Measurements from ENCODE around the gene WDR27.
"Not testable (repeated sequence)": the region's sequence is repeated elsewhere in the genome, so short reads cannot be mapped to it uniquely, and the experiment has no call there.

The WDR27 gene

DNA sequence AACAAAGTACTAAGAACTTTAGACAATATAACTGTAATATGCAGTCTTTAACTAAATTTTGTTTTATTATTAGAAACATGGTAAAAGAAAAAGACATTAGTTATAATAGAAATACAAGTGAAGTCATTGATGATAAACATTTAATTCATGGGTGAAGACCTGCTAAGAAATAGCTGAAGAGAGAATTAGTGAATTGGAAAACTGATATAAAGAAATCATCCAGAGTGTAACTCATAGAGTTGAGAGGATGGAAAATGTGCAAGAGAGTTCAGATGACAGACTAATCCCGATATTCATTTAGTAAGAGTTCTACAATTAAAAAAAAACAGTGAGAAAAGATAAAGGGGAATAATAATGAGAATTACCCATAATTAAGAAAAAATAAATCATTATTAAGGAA lies 227.5 kb downstream of the WDR27 start:
- H3K27me3 ChIP-seq (ENCODE audit: control insufficient read depth in 1 of 2, insufficient read depth in 2 of 2, low read length in 2 of 2), result no peaks in the 10 kb centered on the region
- no peaks in the 10 kb centered on the region for H3K4me1 ChIP-seq (ENCODE audit: control insufficient read depth in 1 of 2, insufficient read depth in 2 of 2, low read length in 2 of 2)
- no peaks in the 10 kb centered on the region for H3K36me3 ChIP-seq (ENCODE audit: control insufficient read depth in 1 of 2, insufficient read depth in 2 of 2, low read length in 2 of 2)
- H3K27ac ChIP-seq (ENCODE audit: low read depth, low read length), result no peak overlapping the region
- H3K9me3 ChIP-seq (ENCODE audit: control insufficient read depth in 1 of 2, low read length in 2 of 2), result peaks cover 4 to 6% of the 10 kb centered on the region in 2 donors
- H3K9ac ChIP-seq (ENCODE audit: low read depth in 1 of 2, low read length in 2 of 2), result no peak overlapping the region
- H3K4me3 ChIP-seq (ENCODE audit: low read depth in 1 of 2, low read length in 2 of 2), result no peak overlapping the region

DNA sequence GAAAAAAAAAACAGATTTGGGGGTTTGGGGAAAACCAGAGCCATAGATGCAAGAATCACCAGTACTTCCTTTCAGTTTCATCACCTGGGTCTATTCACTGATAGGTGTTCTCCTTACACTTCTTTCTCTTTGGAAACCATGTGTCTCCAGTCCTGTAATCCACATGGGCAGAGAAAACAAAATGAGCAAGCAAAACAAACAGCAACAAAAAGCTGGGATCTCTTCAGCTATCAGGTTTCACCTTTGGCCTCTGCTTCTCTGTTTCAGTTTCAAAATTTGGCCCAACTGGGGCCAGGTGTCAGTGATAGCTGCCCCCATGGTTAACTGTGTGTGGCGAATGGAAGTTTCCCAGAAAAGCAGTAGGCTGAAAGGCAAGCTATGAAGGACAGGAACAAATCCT lies 228.2 kb downstream of the WDR27 start:
- Histone ChIP-seq H3K27ac (ENCODE audit: low read depth, low read length) (no peak overlapping the region), H3K27me3 (ENCODE audit: control insufficient read depth in 1 of 2, insufficient read depth in 2 of 2, low read length in 2 of 2) (no peaks in the 10 kb centered on the region), H3K36me3 (ENCODE audit: control insufficient read depth in 1 of 2, insufficient read depth in 2 of 2, low read length in 2 of 2) (no peaks in the 10 kb centered on the region), H3K4me1 (ENCODE audit: control insufficient read depth in 1 of 2, insufficient read depth in 2 of 2, low read length in 2 of 2) (no peaks in the 10 kb centered on the region), H3K9me3 (ENCODE audit: control insufficient read depth in 1 of 2, low read length in 2 of 2) (peaks cover 2 to 6% of the 10 kb centered on the region in 2 donors), H3K4me3 (ENCODE audit: low read depth in 1 of 2, low read length in 2 of 2) (no peak overlapping the region), H3K9ac (ENCODE audit: low read depth in 1 of 2, low read length in 2 of 2) (no peak overlapping the region)

DNA sequence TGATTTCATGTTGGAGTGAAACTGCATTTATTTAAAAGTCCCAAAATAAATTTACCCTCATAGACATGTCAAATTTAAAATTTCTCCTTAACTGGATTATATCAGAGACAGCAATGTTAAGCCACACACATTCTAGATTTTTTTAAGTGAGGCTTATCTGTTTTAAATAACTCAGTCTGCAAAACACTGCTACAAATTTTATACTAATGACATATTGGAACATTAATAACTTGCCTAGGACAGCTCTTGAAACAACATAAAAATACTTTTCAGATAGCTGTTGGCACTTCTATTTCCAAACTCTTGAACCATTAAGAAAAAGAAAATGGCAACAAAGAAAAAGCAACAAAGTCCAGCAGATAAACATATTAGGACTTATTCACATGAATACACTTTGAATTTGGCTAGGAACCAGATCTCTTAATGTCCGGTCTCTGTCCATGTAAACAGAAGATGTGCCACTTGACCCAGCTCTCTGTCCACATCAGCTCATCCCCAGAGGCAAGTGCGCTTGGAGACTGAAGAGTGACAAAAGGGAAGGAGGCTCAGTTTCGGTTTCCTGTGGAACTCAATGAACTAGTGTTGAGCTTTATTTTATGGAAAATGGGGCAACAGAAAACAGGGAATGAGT lies 228.9 kb downstream of the WDR27 start:
- peaks cover 5 to 13% of the 10 kb centered on the region in 2 donors for H3K9me3 ChIP-seq (ENCODE audit: control insufficient read depth in 1 of 2, low read length in 2 of 2)
- no peak overlapping the region for H3K4me3 ChIP-seq (ENCODE audit: low read depth in 1 of 2, low read length in 2 of 2)
- H3K27ac ChIP-seq (ENCODE audit: low read depth, low read length), result no peak overlapping the region
- H3K36me3 ChIP-seq (ENCODE audit: control insufficient read depth in 1 of 2, insufficient read depth in 2 of 2, low read length in 2 of 2), result no peaks in the 10 kb centered on the region
- no peaks in the 10 kb centered on the region for H3K27me3 ChIP-seq (ENCODE audit: control insufficient read depth in 1 of 2, insufficient read depth in 2 of 2, low read length in 2 of 2)
- H3K9ac ChIP-seq (ENCODE audit: low read depth in 1 of 2, low read length in 2 of 2), result no peak overlapping the region
- no peaks in the 10 kb centered on the region for H3K4me1 ChIP-seq (ENCODE audit: control insufficient read depth in 1 of 2, insufficient read depth in 2 of 2, low read length in 2 of 2)

DNA sequence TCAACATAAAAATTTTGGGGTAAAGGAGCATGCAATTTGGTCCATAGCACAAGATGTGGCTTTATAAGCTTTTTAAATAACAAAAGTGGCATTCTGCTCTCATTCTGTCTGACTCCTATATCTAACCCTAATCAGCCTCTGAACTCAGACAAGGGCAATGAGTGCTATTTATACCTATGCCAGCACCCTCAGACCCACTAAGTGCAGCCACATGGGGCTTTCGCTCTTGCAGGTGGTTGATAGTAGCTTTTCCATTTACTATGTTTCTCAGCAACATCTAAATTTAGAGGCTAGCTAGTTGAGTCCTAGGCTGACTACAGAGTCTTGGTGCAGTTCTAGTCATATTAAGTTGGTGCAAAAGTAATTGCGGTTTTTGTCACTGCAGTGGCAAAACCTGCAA lies 231.0 kb downstream of the WDR27 start:
- Histone ChIP-seq H3K9ac (ENCODE audit: low read depth in 1 of 2, low read length in 2 of 2) (no peak overlapping the region), H3K27ac (ENCODE audit: low read depth, low read length) (no peak overlapping the region), H3K27me3 (ENCODE audit: control insufficient read depth in 1 of 2, insufficient read depth in 2 of 2, low read length in 2 of 2) (no peaks in the 10 kb centered on the region), H3K9me3 (ENCODE audit: control insufficient read depth in 1 of 2, low read length in 2 of 2) (peaks cover 12 to 14% of the 10 kb centered on the region in 2 donors), H3K4me1 (ENCODE audit: control insufficient read depth in 1 of 2, insufficient read depth in 2 of 2, low read length in 2 of 2) (no peaks in the 10 kb centered on the region), H3K36me3 (ENCODE audit: control insufficient read depth in 1 of 2, insufficient read depth in 2 of 2, low read length in 2 of 2) (no peaks in the 10 kb centered on the region), H3K4me3 (ENCODE audit: low read depth in 1 of 2, low read length in 2 of 2) (no peak overlapping the region)

DNA sequence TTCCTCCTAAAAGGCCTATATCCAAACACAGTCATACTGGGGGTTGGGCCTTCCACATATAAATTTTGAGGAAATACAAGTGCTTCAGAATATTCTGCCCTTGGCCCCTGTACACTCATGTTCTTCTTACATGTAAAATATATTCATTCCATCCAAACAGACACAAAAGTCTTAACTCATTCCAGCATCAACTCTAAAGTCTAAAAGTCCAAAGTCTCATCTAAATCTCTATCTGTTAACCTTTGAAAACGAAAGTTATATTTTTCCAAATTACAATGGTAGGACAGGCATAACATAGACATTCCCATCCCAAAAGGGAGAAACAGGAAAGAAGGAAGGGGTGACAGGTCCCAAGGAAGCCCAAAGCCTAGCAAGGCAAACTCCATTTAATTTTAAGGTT lies 232.8 kb downstream of the WDR27 start:
- Histone ChIP-seq H3K36me3 (ENCODE audit: control insufficient read depth in 1 of 2, insufficient read depth in 2 of 2, low read length in 2 of 2) (no peaks in the 10 kb centered on the region), H3K4me1 (ENCODE audit: control insufficient read depth in 1 of 2, insufficient read depth in 2 of 2, low read length in 2 of 2) (no peaks in the 10 kb centered on the region), H3K27me3 (ENCODE audit: control insufficient read depth in 1 of 2, insufficient read depth in 2 of 2, low read length in 2 of 2) (no peaks in the 10 kb centered on the region), H3K9ac (ENCODE audit: low read depth in 1 of 2, low read length in 2 of 2) (no peak overlapping the region), H3K27ac (ENCODE audit: low read depth, low read length) (no peak overlapping the region), H3K4me3 (ENCODE audit: low read depth in 1 of 2, low read length in 2 of 2) (no peak overlapping the region), H3K9me3 (ENCODE audit: control insufficient read depth in 1 of 2, low read length in 2 of 2) (peaks cover 10 to 12% of the 10 kb centered on the region in 2 donors)

DNA sequence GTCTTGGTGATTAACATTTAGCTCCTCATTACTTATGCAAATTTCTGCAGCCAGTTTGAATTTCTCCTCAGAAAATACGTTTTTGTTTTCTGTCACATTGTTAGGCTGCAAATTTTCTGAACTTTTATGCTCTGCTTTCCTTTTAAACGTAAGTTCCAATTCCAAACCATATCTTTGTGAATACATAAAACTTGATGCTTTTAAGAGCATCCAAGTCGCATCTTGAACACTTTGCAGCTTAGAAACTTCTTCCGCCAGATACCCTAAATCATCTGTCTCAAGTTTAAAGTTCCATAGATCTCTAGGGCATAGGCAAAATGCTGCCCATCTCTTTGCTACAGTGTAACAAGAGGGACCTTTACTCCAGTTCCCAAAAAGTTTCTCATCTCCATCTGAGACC lies 234.1 kb downstream of the WDR27 start:
- H3K4me1 ChIP-seq (ENCODE audit: control insufficient read depth in 1 of 2, insufficient read depth in 2 of 2, low read length in 2 of 2); H3K9ac ChIP-seq (ENCODE audit: low read depth in 1 of 2, low read length in 2 of 2); H3K27ac ChIP-seq (ENCODE audit: low read depth, low read length); H3K36me3 ChIP-seq (ENCODE audit: control insufficient read depth in 1 of 2, insufficient read depth in 2 of 2, low read length in 2 of 2); H3K4me3 ChIP-seq (ENCODE audit: low read depth in 1 of 2, low read length in 2 of 2); H3K27me3 ChIP-seq (ENCODE audit: control insufficient read depth in 1 of 2, insufficient read depth in 2 of 2, low read length in 2 of 2): not testable (repeated sequence)
- peaks cover 10 to 12% of the 10 kb centered on the region in 2 donors for H3K9me3 ChIP-seq (ENCODE audit: control insufficient read depth in 1 of 2, low read length in 2 of 2)

DNA sequence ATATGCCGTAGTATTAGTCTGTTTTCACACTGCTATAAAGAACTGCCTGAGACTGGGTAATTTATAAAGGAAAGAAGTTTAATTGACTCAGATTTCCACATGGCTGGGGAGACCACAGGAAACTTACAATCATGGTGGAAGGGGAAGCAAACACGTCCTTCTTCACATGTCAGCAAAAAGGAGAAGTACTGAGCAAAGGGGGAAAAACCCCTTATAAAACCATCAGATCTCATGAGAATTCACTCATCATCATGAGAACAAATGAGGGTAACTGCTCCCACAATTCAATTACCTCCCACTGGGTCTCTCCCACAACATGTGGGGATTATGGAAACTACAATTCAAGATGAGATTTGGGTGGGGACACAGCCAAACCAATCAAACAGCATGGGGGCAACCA lies 235.6 kb downstream of the WDR27 start:
- not testable (repeated sequence) for H3K4me3 ChIP-seq (ENCODE audit: low read depth in 1 of 2, low read length in 2 of 2); H3K4me1 ChIP-seq (ENCODE audit: control insufficient read depth in 1 of 2, insufficient read depth in 2 of 2, low read length in 2 of 2); H3K36me3 ChIP-seq (ENCODE audit: control insufficient read depth in 1 of 2, insufficient read depth in 2 of 2, low read length in 2 of 2); H3K9me3 ChIP-seq (ENCODE audit: control insufficient read depth in 1 of 2, low read length in 2 of 2); H3K9ac ChIP-seq (ENCODE audit: low read depth in 1 of 2, low read length in 2 of 2); H3K27me3 ChIP-seq (ENCODE audit: control insufficient read depth in 1 of 2, insufficient read depth in 2 of 2, low read length in 2 of 2); H3K27ac ChIP-seq (ENCODE audit: low read depth, low read length)

DNA sequence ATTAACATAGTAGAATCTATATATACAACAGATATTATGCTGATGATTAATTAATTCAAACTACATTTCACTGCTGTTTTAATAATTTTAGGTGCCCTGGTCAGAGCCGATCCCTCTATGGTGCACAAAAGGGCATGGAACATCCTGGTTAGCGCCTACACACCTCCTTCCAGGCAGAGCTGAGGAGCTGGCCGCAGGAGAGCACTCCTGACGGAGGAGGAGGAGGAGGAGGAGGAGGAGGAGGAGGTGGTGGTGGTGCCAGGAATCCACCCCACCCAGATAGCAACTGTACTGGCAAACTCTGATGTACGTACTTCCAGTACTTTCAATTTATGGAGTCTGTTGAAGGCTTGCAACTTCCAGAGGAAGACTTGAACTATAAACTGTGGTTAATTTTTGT lies 244.1 kb downstream of the WDR27 start:
- Histone ChIP-seq H3K27ac (ENCODE audit: low read depth, low read length) (no peak overlapping the region), H3K9ac (ENCODE audit: low read depth in 1 of 2, low read length in 2 of 2) (no peak overlapping the region), H3K36me3 (ENCODE audit: control insufficient read depth in 1 of 2, insufficient read depth in 2 of 2, low read length in 2 of 2) (no peaks in the 10 kb centered on the region), H3K27me3 (ENCODE audit: control insufficient read depth in 1 of 2, insufficient read depth in 2 of 2, low read length in 2 of 2) (no peaks in the 10 kb centered on the region), H3K9me3 (ENCODE audit: control insufficient read depth in 1 of 2, low read length in 2 of 2) (no peaks in the 10 kb centered on the region), H3K4me1 (ENCODE audit: control insufficient read depth in 1 of 2, insufficient read depth in 2 of 2, low read length in 2 of 2) (peaks cover 10 to 11% of the 10 kb centered on the region in 2 donors), H3K4me3 (ENCODE audit: low read depth in 1 of 2, low read length in 2 of 2) (no peak overlapping the region)

DNA sequence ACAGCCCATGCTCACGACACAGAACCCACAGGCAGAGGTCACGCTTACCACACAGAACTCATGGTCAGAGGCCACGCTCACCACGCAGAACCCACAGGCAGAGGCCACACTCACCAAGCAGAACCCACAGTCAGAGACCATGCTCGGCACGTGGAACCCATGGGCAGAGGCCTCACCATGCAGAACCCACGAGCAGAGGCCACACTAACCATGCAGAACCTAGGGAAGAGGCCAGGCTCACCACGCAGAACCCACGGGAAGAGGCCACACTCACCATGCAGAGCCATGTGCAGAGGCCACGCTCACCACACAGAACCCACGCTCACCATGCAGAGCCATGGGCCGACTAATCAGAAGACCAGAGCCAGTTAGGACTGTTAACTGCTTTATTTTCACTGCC lies 245.0 kb downstream of the WDR27 start:
- Histone ChIP-seq H3K9me3 (ENCODE audit: control insufficient read depth in 1 of 2, low read length in 2 of 2) (no peaks in the 10 kb centered on the region), H3K27me3 (ENCODE audit: control insufficient read depth in 1 of 2, insufficient read depth in 2 of 2, low read length in 2 of 2) (no peaks in the 10 kb centered on the region), H3K36me3 (ENCODE audit: control insufficient read depth in 1 of 2, insufficient read depth in 2 of 2, low read length in 2 of 2) (no peaks in the 10 kb centered on the region), H3K4me1 (ENCODE audit: control insufficient read depth in 1 of 2, insufficient read depth in 2 of 2, low read length in 2 of 2) (peaks cover 10 to 11% of the 10 kb centered on the region in 2 donors), H3K9ac (ENCODE audit: low read depth in 1 of 2, low read length in 2 of 2) (no peak overlapping the region), H3K27ac (ENCODE audit: low read depth, low read length) (no peak overlapping the region), H3K4me3 (ENCODE audit: low read depth in 1 of 2, low read length in 2 of 2) (no peak overlapping the region)

DNA sequence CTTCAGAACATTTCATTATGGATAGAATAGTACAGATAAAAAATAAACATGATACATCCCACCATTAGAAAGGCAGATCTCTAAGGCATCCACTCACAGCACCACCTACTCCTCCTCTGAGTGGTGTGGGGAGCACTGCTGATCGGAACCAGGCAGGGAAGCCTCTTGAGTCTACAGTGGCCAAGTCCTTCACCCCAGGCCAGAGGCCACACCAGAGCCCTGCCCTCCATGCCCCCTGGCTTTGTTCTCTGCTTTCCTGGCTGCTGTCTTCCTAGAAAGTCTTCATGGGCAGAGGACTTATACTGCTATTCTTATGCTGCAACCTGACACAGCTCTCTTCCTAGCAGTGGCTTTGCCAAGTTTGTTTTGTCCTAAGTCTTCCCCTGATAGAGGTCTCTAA lies 246.4 kb downstream of the WDR27 start:
- H3K9ac ChIP-seq (ENCODE audit: low read depth in 1 of 2, low read length in 2 of 2), result no peak overlapping the region
- H3K4me3 ChIP-seq (ENCODE audit: low read depth in 1 of 2, low read length in 2 of 2), result no peak overlapping the region
- H3K27me3 ChIP-seq (ENCODE audit: control insufficient read depth in 1 of 2, insufficient read depth in 2 of 2, low read length in 2 of 2), result no peaks in the 10 kb centered on the region
- no peak overlapping the region for H3K27ac ChIP-seq (ENCODE audit: low read depth, low read length)
- H3K9me3 ChIP-seq (ENCODE audit: control insufficient read depth in 1 of 2, low read length in 2 of 2), result no peaks in the 10 kb centered on the region
- peaks cover 10 to 11% of the 10 kb centered on the region in 2 donors for H3K4me1 ChIP-seq (ENCODE audit: control insufficient read depth in 1 of 2, insufficient read depth in 2 of 2, low read length in 2 of 2)
- no peaks in the 10 kb centered on the region for H3K36me3 ChIP-seq (ENCODE audit: control insufficient read depth in 1 of 2, insufficient read depth in 2 of 2, low read length in 2 of 2)

DNA sequence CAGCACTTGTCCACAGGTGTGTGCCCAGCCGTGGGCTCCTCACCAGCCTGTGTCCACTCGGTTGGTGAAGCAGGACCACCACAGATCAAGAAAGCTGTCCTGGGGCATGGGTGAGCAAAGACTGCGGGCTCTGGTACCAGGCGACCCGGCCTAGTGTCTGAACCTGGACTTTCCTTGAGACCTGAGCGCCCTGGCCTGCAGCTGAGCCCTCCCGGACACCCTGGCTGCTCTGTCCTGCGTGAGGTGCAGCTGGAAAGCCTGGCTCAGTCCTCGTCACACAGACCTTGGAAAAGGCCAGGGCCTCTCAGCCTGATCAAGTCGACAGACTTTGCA lies 247.0 kb downstream of the WDR27 start:
- Histone ChIP-seq H3K27ac (ENCODE audit: low read depth, low read length) (no peak overlapping the region), H3K4me3 (ENCODE audit: low read depth in 1 of 2, low read length in 2 of 2) (no peak overlapping the region), H3K36me3 (ENCODE audit: control insufficient read depth in 1 of 2, insufficient read depth in 2 of 2, low read length in 2 of 2) (no peaks in the 10 kb centered on the region), H3K9me3 (ENCODE audit: control insufficient read depth in 1 of 2, low read length in 2 of 2) (no peaks in the 10 kb centered on the region), H3K9ac (ENCODE audit: low read depth in 1 of 2, low read length in 2 of 2) (no peak overlapping the region), H3K4me1 (ENCODE audit: control insufficient read depth in 1 of 2, insufficient read depth in 2 of 2, low read length in 2 of 2) (peaks cover 10 to 11% of the 10 kb centered on the region in 2 donors), H3K27me3 (ENCODE audit: control insufficient read depth in 1 of 2, insufficient read depth in 2 of 2, low read length in 2 of 2) (no peaks in the 10 kb centered on the region)
